ENCODE measurements around the gene TFCP2.
"Not testable (repeated sequence)": the region's sequence is repeated elsewhere in the genome, so short reads cannot be mapped to it uniquely, and the experiment has no call there.

TFCP2 gene

GRCh38 chr12:51172515-51173431 is at the start of gene TFCP2:
Gene TFCP2 (minus strand): TSS chr12:51173135. CDS start chr12:51172422, 713 bp downstream.
- DNase-seq = peak; percentile 83

GRCh38 chr12:51222461-51222860 is 49.5 kb upstream of the TFCP2 start:
- DNase-seq = no peak

GRCh38 chr12:51219857-51220256 is 46.9 kb upstream of the TFCP2 start:
- not testable (repeated sequence) for DNase-seq

GRCh38 chr12:51219322-51219721 is 46.4 kb upstream of the TFCP2 start:
- no peak for DNase-seq

- DNase-seq = peak; percentile 33
Observed at GRCh38 chr12:51218607-51219161, 45.7 kb upstream of the TFCP2 start.

GRCh38 chr12:51217968-51218606 is 45.2 kb upstream of the TFCP2 start, which contains the start of gene POU6F1:
Gene POU6F1 (minus strand): TSS chr12:51218062. CDS start chr12:51206836, 11,226 bp downstream.
- DNase-seq = peak; percentile 47

GRCh38 chr12:51217133-51217967 is 44.4 kb upstream of the TFCP2 start:
- peak; percentile 10 for DNase-seq

- no peak for DNase-seq
Observed at GRCh38 chr12:51216642-51217041, 43.7 kb upstream of the TFCP2 start.

- no peak for DNase-seq
Observed at GRCh38 chr12:51214895-51215294, 42.0 kb upstream of the TFCP2 start.

- DNase-seq = no peak
Observed at GRCh38 chr12:51210690-51211395, 37.9 kb upstream of the TFCP2 start.

GRCh38 chr12:51209259-51209658 is 36.3 kb upstream of the TFCP2 start:
- no peak for DNase-seq

- DNase-seq = no peak
Observed at GRCh38 chr12:51208016-51208660, 35.2 kb upstream of the TFCP2 start.

- DNase-seq = no peak
Observed at GRCh38 chr12:51205350-51205749, 32.4 kb upstream of the TFCP2 start.

- DNase-seq = no peak
Observed at GRCh38 chr12:51202718-51203117, 29.8 kb upstream of the TFCP2 start.

- DNase-seq = no peak
Observed at GRCh38 chr12:51200806-51201205, 27.9 kb upstream of the TFCP2 start.

GRCh38 chr12:51200156-51200555 is 27.2 kb upstream of the TFCP2 start:
- no peak for DNase-seq

- no peak for DNase-seq
Observed at GRCh38 chr12:51199366-51199945, 26.5 kb upstream of the TFCP2 start.

GRCh38 chr12:51198568-51199365 is 25.8 kb upstream of the TFCP2 start:
- DNase-seq = no peak

- DNase-seq = no peak
Observed at GRCh38 chr12:51197736-51198567, 25.0 kb upstream of the TFCP2 start.
